ENCODE data around the gene CEP192.
"Not testable (repeated sequence)": the region's sequence is repeated elsewhere in the genome, so short reads cannot be mapped to it uniquely, and the experiment has no call there.

Gene CEP192

DNA sequence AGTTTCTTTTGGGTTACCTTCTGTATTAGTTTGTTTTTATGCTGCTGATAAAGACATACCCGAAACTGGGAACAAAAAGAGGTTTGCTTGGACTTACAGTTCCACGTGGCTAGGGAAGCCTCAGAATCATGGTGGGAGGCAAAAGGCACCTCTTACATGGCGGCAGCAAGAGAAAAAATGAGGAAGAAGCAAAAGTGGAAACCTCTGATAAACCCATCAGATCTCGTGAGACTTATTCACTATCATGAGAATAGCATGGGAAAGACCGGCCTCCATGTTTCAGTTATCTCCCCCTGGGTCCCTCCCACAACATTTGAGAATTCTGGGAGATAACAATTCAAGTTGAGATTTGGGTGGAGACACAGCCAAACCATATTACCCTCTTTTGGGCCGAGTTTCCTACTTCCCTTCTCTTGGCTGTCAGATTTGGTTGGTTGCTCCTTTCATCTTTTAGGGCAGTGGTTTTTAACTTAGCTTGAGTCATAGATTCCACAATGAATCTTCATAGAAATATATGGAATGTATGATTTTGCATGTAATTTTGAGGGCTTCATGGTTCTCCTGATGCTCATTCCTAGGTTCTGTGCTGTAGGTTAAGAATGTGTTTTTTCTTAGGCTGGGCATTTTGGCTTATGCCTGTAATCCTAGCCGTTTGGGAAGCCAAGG lies 44.2 kb downstream of the CEP192 start:
- no peak for DNase-seq (ENCODE audit: low read depth)

DNA sequence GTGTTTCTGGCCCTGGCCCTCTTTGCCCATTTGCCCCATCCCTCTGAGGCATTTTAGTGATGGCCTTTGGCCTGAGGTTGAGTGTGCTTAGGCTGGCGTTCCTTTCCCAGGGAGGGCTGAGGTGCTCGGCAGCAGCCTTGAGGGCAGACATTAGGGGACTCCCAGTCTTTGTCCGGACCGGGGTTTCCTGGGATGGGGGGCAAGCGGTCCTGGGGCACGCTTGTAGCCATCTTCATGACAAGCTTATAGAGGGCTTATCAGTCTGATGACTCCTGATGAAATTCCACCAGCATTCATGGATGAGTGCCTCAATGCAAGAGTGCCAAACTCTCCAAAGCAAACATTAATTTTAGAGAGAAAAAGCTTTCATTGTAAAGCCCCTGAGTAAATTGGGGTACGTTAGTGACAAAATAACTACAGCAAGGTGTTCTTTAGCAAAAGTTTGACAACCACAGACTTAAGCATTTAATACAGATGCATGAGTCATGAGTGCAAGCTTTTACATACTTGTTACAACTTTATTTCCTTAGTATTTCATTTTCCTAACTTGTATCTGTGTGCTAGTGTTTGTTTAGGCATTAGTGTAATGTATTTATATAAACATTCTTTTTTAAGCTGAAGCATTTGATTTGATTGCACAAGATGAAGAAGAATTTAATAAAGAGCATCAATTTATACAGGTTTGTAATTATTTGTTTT lies 45.6 kb downstream of the CEP192 start:
- no peak for DNase-seq (ENCODE audit: low read depth)

DNA sequence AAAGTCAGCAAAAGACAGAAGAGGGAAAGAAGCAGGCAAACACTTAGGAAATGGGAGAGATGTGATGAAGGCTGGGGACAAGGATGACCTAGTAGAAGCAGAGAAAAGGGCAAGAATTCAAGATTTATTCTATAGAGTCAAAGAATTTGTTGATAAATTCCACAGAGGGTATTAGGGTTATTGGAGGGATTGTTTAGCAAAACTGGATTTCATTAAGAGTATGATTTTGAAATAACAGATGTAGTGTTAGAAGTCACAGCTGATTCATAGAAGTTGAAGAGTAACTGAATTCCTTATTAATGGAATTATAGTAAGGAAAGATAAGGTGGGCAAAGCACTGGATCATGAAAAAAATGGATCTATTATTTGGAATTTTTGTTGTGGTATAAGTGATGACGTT lies 48.6 kb downstream of the CEP192 start:
- no peak for DNase-seq (ENCODE audit: low read depth)

DNA sequence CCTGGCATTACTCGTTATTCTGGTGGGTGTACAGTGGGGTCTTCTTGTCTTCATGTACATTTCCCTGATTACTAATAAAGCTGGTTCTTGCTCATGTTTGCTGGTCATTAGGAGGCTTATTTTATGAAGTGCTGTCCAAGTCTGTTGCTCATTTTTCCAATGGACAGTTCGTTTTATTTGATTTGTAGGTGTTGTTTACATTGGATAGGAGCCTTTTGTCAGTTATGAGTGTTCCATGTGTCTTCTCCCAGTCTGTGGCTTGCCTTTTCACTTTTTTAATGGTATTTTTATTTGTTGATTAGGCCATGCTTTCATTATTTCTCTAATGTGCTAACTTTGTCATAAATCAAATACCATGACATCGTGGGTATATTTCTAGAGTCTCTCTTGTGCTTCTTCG lies 51.9 kb downstream of the CEP192 start:
- no peak for DNase-seq (ENCODE audit: low read depth)

DNA sequence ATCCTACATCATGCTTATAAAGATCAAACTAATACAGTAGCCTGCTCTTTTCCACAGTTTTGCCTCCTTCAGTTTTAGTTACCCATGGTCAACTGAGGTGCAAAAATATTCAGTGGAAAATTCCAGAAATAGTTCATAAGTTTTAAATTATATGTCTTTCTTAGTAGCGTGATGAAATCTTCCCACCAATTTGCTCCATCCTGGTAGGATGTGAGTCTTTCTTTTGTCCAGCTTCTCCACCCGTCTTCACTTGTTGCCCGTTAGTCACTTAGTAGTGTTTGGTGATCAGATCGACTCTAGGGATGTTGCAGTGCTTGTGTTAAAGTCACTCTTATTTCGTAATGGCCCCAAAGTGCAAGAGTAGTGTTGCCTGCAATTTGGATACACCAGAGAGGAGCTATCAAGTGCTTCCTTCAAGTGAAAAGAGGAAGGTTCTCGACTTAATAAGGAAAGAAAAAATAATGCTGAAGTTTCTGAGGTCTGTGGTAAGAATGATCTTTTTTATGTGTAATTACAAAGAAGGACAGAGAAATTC lies 57.0 kb downstream of the CEP192 start:
- no peak for DNase-seq (ENCODE audit: low read depth)

DNA sequence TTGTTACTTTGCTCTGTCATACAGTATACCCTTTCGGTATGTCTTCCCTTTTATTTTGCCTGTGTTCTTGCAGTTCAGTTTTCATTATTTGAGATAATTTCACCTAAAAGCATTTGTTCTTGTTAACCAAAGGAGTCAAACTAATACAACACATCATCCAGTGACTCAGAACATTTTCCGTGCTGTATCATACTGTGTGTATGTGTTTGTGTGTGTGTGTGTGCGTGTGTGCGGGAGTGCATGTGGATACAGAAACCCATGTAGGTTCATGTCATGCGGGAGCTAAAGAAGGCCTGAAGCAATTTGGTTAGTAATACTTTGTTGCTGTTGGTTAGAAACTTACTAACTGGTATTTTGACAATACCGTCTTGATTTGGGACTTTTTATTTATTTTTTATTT lies 60.0 kb downstream of the CEP192 start:
- DNase-seq (ENCODE audit: low read depth), result no peak

DNA sequence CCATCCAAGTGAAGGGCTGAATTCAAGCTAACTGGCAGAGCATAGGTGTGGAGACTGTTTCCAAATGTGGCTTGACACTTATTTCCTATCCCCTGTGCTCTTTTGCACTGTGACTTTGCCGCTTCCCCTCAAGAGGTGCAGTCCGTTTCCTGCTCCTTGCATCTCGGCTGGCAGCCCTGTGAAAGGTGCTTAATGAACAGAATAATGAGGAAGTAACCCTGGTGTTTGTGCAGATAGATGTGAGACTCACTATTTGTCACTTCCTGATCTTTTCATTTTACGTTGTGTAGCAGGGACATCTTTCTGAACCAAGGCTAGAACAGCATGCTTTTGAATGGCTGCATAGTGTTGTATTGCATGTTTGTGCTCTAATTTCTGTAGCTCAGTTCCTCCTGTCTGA lies 60.8 kb downstream of the CEP192 start:
- no peak for DNase-seq (ENCODE audit: low read depth)

DNA sequence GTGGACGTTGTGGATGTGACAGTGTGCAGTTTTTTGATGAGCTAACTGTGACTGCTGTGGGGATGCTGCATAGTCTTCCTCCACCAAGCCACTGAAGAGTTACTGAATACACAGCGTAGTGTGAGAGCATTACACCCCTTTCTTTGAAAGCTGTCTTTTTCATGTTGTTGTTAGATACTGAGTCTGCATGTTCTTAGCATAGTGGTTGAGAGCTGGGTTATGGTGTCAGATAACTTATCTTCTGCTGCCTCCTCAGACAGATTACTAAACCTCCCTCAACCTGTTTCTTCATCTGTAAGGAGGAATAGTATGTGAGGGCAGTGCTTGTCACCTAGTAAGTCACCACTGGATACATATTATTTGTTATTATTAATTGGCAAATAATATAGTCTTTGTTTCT lies 63.2 kb downstream of the CEP192 start:
- no peak for DNase-seq (ENCODE audit: low read depth)

DNA sequence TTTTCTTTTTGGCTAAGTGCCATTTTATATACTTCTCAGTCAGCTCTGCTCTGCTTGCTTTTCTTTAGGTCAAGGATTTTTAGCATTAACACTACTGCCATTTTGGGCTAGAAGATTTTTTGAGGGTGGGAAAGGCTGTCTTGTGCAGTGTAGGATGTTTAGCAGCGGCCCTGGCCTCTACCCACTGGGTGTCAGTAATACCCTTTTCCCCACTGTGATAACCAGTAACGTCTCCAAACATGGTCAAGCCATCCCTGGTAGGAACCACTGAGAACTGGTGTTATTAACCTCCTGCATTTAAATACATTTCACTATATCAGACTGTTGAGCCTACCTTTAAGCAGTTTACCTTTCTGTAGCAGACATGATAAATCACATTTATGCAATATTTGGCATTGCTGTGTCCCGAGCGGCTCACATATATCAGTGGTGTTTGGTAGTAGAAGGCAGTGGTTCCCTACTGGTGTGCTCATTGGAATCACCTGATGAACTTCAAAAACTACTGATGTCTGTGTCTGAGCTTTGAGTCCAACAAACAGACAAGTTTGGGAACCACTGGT lies 70.5 kb downstream of the CEP192 start:
- DNase-seq (ENCODE audit: low read depth), result no peak

DNA sequence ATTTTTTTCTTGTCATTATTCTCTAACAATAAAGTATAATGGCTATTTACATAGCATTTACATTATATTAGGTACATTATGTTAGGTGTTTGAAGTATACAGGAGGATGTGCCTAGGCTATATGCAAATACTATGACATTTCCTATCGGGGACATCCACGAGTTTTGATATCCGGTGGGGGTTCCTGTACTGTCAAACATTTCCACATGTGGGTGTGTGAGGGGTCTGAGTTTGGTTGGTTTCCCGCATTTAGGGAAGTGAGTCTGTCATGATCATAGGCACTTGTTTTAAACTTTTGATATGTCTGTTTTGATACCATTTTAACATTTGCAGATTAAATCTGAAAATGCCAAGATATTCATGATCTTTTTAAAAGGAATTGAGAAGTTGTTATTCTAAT lies 76.0 kb downstream of the CEP192 start:
- peak; percentile 9 for DNase-seq (ENCODE audit: low read depth)

DNA sequence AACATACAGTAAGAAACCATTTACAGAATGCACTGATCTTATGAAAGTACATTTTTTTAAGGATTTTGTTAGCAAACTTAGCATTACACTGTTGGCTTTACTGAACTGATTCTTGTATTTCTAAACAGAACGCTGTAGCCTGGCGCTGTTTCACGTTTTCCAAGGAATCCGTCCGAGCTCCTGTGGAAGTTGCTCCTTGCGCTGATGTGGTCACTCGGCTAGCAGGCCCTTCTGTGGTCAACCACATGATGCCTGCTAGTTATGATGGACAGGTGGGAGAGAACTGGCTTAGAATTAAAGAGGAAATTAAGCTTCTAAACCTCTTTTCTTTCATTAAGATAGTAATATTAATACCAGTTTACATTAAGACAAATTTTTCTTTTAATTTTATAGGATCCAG lies 76.8 kb downstream of the CEP192 start:
- no peak for DNase-seq (ENCODE audit: low read depth)

DNA sequence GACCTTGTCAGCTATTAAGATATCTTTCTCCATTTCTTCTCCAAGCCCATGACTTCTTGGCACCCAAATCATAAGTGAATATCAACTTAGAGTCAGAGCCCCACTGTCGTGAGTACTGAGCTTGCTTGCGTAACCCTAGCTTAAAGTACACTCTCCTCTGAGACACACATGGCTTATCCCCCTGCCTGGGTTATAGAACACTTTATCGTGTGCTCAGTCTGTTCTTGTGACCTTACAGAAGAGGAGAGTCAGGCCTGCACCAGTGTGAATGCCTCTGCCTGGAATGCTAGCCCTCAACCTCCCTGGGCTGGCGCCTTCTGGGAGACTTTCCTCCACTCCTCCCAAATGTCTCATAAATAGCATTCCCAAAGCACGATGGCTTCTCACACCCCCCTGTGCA lies 79.3 kb downstream of the CEP192 start:
- no peak for DNase-seq (ENCODE audit: low read depth)

DNA sequence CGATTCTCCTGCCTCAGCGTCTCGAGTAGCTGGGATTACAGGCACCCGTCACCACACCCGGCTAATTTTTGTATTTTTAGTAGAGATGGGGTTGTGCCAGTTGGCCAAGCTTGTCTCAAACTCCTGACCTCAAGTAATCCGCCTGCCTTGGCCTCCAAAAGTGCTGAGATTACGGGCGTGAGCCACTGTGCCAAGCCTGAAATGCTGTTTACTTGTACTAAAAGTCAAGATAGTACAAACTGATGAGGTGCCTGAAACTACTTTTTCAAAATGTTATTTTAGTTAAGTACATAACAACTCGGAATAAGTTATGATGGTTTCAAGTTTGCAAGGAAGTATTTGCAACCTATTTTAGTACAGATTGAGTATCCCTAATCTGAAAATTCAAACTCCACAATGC lies 85.7 kb downstream of the CEP192 start:
- DNase-seq (ENCODE audit: low read depth), result no peak

DNA sequence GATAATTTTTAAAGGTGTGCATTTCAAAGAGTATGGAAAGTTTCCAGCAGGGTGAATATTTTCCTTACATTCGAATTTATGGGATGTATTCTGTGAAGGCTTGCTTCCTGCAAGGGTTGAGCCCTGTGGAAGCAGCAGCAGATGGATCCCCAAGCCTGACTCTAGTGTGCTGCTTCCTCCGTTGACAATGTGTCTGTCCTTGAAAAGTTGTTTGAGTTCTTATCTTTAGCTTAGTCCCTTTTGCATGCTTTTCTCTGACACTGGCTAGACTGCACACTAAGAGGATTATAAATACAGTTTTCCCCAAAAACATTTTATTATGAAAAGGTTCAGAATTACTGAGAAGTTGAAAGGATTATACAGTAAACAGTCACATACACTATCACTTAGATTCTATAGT lies 86.3 kb downstream of the CEP192 start:
- no peak for DNase-seq (ENCODE audit: low read depth)

DNA sequence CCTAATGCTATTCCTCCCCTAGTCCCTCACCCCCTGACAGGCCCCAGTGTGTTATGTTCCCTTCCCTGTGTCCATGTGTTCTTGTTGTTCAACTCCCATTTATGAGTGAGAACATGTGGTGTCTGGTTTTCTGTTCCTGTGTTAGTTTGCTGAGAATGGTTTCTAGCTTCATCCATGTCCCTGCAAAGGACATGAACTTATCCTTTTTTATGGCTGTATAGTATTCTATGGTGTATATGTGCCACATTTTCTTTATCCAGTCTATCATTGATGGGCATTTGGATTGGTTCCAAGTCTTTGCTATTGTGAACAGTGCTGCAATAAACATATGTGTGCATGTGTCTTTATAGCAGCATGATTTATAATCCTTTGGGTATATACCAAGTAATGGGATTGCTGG lies 86.9 kb downstream of the CEP192 start:
- not testable (repeated sequence) for DNase-seq (ENCODE audit: low read depth)

DNA sequence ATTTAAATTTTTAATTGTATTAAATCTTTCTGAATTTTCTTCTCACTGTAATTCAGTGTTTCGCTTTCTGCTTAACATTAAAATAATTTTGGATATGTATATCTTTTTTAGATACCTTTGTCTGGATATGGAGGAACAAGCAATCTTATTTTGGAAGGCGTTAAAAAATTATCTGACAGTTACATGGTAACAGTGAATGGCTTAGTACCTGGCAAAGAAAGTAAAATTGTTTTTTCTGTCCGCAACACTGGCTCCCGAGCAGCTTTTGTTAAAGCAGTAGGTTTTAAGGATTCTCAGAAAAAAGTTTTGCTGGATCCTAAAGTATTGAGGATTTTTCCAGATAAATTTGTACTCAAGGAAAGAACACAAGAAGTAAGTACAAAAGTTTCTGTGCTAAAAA lies 95.7 kb downstream of the CEP192 start:
- DNase-seq (ENCODE audit: low read depth), result no peak

DNA sequence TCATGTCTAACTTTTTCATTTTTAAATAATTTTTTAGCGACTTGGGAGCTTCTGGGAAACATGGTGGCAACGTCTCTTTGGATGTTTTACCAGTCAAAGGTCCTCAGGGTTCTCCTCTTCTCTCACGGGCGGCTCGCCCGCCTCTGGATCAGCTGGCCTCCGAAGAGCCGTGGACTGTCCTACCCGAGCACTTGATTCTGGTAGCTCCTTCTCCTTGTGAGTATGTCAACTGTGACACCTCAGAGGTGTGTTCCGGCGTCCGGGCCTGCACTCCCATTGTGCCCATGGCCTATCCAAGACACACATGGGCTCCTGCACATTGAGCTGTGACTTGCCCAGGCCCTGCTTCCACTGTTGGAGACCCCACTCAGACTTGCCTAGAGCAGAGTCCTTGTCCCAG lies 104.3 kb downstream of the CEP192 start:
- no peak for DNase-seq (ENCODE audit: low read depth)

DNA sequence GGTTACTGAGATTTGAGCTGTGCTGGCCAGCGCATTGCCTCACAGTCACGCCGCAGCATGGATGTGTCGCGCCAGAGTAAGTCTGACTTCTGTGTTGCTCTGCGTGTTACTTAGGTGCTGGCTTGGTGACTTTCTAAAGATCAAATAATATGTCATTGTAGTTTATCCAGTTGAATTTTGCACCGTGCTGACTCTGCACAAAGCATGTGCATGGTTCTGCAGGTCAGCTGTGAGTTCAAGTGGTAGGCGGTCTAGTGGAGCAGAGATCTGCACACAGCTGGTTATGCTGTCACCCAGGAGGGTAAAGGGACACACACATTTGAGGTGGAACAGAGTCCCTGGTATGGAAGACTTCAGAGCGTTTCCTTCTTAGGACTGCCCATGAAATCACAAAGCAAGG lies 105.1 kb downstream of the CEP192 start:
- DNase-seq (ENCODE audit: low read depth), result no peak

DNA sequence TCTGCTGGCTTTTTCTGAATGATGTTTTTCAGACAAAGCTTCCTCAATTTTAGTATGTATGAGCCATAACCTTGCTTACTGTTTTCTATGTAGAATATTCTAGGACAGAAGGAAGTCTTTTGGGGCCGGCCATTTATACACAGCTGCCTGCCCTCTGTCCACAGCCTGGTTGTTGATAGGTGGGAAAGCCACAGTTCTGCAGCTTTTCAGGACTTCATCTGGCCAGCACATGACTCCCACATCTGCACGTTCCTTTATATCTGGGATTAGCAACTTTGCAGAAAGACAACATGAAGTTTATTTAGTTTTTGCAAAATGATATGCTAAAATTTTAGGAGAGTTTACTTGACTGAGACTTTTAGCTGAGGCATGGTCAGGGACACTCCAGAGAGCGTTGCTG lies 105.6 kb downstream of the CEP192 start:
- DNase-seq (ENCODE audit: low read depth), result no peak

DNA sequence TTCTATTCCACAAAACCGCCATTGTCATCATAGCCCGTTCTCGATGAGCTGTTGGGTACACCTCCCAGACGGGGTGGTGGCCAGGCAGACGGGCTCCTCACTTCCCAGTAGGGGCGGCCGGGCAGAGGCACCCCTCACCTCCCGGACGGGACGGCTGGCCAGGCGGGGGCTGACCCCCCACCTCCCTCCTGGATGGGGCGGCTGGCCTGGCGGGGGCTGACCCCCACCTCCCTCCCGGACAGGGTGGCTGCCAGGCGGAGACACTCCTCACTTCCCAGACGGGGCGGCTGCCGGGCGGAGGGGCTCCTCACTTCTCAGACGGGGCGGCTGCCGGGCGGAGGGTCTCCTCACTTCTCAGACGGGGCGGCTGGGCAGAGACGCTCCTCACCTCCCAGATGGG lies 106.9 kb downstream of the CEP192 start:
- not testable (repeated sequence) for DNase-seq (ENCODE audit: low read depth)

DNA sequence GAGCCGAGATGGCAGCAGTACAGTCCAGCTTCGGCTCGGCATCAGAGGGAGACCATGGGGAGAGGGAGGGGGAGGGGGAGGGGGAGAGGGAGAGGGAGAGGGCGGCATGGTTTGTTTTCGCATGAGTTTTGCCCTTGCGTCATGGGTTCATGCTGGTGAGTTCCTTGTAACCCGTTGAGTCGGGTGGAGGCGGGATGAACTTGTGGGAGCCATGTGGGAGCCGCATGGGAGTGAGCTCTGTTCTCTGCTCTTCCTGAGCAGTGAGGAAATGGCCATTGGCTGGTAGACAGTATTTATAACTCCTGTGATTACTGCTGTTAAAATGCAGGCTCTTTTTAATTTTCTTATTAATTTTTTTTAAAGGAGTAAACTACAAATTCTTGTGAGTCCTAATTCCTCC lies 108.0 kb downstream of the CEP192 start:
- no peak for DNase-seq (ENCODE audit: low read depth)

DNA sequence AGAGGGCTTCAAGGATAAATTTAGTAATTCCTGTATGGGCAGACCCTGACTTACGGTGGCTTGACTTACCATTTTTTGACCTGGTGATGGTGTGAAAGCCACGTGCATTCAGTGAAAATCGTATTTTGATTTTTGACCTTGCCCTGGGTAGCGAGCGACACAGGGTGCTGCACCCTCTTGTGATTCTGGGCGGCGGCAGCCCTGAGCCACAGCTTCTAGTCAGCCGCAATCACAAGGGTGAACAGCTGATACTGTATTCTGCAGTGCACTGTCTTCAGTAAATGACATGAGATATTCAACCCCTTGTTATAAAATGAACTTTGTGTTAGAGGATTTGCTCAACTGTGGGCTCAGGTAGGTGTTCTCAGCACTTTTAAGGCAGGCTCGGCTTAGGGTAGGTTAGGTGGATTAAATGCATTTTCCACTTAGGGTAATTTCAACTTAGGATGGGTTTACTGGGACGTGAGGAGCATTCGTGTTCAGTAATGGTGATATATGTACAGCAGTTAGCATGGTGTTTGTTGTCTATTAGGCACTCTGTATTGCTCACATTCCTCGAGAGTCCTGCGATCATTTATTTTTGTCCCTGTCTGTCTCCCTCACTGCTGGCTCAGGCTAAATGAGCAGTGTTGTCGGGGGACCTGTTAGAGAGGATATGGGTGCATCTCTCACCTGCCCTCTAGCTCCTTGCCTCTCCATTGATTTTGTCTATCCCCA lies 109.9 kb downstream of the CEP192 start:
- no peak for DNase-seq (ENCODE audit: low read depth)

DNA sequence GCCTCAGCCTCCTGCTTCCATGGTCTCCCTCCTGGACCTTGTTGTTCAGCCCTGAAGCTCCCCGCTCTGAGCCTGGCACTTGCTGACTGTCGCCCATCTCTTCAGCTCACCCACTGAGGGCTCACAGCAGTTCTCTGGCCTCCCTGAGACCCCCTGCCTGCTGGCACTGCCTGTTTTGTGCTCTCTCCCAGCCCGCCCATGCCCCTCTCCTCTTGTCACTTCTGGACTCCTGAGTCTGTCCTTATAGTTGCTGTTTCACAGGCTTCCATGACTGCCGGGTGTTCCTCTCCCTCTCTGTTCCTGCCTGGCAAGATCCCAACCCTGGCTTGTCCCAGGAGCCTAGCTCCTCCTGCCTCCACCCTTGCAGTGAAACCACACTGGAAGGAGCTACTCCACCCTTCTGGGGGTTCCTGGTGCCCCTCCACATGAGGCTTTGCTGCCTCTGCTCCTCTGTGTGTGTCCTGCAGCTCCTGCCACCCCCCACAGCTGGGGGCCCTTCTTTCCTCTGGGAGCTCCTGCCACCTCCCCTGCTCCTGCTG lies 110.6 kb downstream of the CEP192 start:
- no peak for DNase-seq (ENCODE audit: low read depth)
